SK-N-MC (cell line): ENCODE measurements around the gene CHST1.

Experiments used
- DNase-seq: peaks from one replicate; pipeline ENCODE4 v3.0.0-alpha.2; 2011; ENCODE audit warnings: low read depth, low spot score
- H3K27ac ChIP-seq: fragments of 200-600 bp; sonication (generic); 2 replicates; pipeline ENCODE4 v1.5.1; 2016; ENCODE audit warnings: mixed run types
- H3K36me3 ChIP-seq: fragments of 200-600 bp; sonication (generic); 2 replicates; pipeline ENCODE4 v1.6.1; 2017; ENCODE audit warnings: antibody characterized with exemption, low read length, mixed read lengths; ENCODE audit not compliant: insufficient read depth
- H3K4me3 ChIP-seq: fragments of 200-600 bp; sonication (generic); 2 replicates; pipeline ENCODE4 v1.5.1; 2016
- H3K9ac ChIP-seq: fragments of 200-600 bp; sonication (generic); 2 replicates; pipeline ENCODE4 v1.8.0; 2017; ENCODE audit warnings: mixed run types, mixed read lengths; ENCODE audit not compliant: insufficient read length
- H3K9me3 ChIP-seq: fragments of 200-600 bp; sonication (generic); 2 replicates; pipeline ENCODE4 v1.6.1; 2017; ENCODE audit warnings: low read depth, mild to moderate bottlenecking, antibody characterized with exemption, low read length, moderate library complexity, mixed read lengths
- EZH2 ChIP-seq: fragments of 200-600 bp; sonication (generic); IDR thresholded peaks from one replicate; pipeline ENCODE4 v1.6.1; 2017; ENCODE audit warnings: antibody characterized with exemption
- FOXP2 ChIP-seq: optimal IDR thresholded peaks from 2 replicates; pipeline ENCODE3; 2011; ENCODE audit warnings: mild to moderate bottlenecking, moderate library complexity; ENCODE audit not compliant: insufficient read depth; ENCODE audit errors: extremely low read length, control extremely low read depth
- POLR2AphosphoS5 ChIP-seq: IDR thresholded peaks from 2 replicates; pipeline ENCODE4 v1.6.1; 2012; ENCODE audit warnings: mild to moderate bottlenecking, low read depth, low read length, borderline replicate concordance

Gene CHST1

GRCh38 chr11:45665206-45665932, at the start of gene CHST1:
Gene CHST1 (minus strand): TSS chr11:45665622. CDS start chr11:45650923, 14,699 bp downstream.
- H3K27ac ChIP-seq = no peak within 1 kb of the TSS
- H3K36me3 ChIP-seq = no peaks in the 10 kb centered on the region
- no peak for TF ChIP-seq POLR2AphosphoS5
- no peak for TF ChIP-seq FOXP2
- TF ChIP-seq EZH2 = no peak
- H3K9ac ChIP-seq = no peak within 1 kb of the TSS
- no peaks in the 10 kb centered on the region for H3K9me3 ChIP-seq
- DNase-seq = no peak
- peak within 1 kb of the TSS; percentile 80 for H3K4me3 ChIP-seq

GRCh38 chr11:45713573-45713972, 48.2 kb upstream of the CHST1 start:
- no peak overlapping the region for H3K27ac ChIP-seq
- DNase-seq = no peak
- no peak overlapping the region for H3K4me3 ChIP-seq
- TF ChIP-seq POLR2AphosphoS5 (no peak), EZH2 (no peak), FOXP2 (no peak)
- no peaks in the 10 kb centered on the region for H3K36me3 ChIP-seq
- no peak overlapping the region for H3K9ac ChIP-seq
- no peaks in the 10 kb centered on the region for H3K9me3 ChIP-seq

- H3K36me3 ChIP-seq = no peaks in the 10 kb centered on the region
- no peak overlapping the region for H3K9ac ChIP-seq
These were observed 45.1 kb upstream of the CHST1 start for GRCh38 chr11:45710561-45710960.

GRCh38 chr11:45708887-45709663, 43.7 kb upstream of the CHST1 start:
- no peaks in the 10 kb centered on the region for H3K9me3 ChIP-seq
- DNase-seq = no peak
- no peak overlapping the region for H3K27ac ChIP-seq
- TF ChIP-seq POLR2AphosphoS5 (no peak), FOXP2 (no peak), EZH2 (no peak)
- no peaks in the 10 kb centered on the region for H3K36me3 ChIP-seq
- no peak overlapping the region for H3K9ac ChIP-seq
- no peak overlapping the region for H3K4me3 ChIP-seq

More at GRCh38 chr11:45710561-45710960, 45.1 kb upstream of the CHST1 start:
- Histone ChIP-seq H3K9me3 (no peaks in the 10 kb centered on the region), H3K27ac (no peak overlapping the region), H3K4me3 (no peak overlapping the region)
- no peak for DNase-seq
- TF ChIP-seq POLR2AphosphoS5 = no peak
- no peak for TF ChIP-seq FOXP2

- Histone ChIP-seq H3K9me3 (no peaks in the 10 kb centered on the region), H3K4me3 (no peak overlapping the region), H3K27ac (no peak overlapping the region), H3K36me3 (no peaks in the 10 kb centered on the region), H3K9ac (no peak overlapping the region)
- TF ChIP-seq POLR2AphosphoS5 = no peak
- TF ChIP-seq FOXP2 = no peak
- TF ChIP-seq EZH2 = no peak
- DNase-seq = no peak
These were observed 39.2 kb upstream of the CHST1 start for GRCh38 chr11:45704635-45705034.

GRCh38 chr11:45704133-45704532, 38.7 kb upstream of the CHST1 start:
- H3K9me3 ChIP-seq = no peaks in the 10 kb centered on the region
- no peak overlapping the region for H3K27ac ChIP-seq
- no peak overlapping the region for H3K4me3 ChIP-seq
- H3K9ac ChIP-seq = no peak overlapping the region
- DNase-seq = no peak
- TF ChIP-seq EZH2 = no peak
- no peak for TF ChIP-seq POLR2AphosphoS5
- no peak for TF ChIP-seq FOXP2
- no peaks in the 10 kb centered on the region for H3K36me3 ChIP-seq

- no peaks in the 10 kb centered on the region for H3K36me3 ChIP-seq
- H3K4me3 ChIP-seq = no peak overlapping the region
- no peaks in the 10 kb centered on the region for H3K9me3 ChIP-seq
- no peak overlapping the region for H3K9ac ChIP-seq
- no peak for DNase-seq
- H3K27ac ChIP-seq = no peak overlapping the region
- TF ChIP-seq POLR2AphosphoS5 (no peak), EZH2 (no peak), FOXP2 (no peak)
These were observed 37.1 kb upstream of the CHST1 start for GRCh38 chr11:45702511-45702910.

GRCh38 chr11:45698777-45699497, 33.5 kb upstream of the CHST1 start:
- H3K9ac ChIP-seq = no peak overlapping the region
- H3K27ac ChIP-seq = no peak overlapping the region
- no peaks in the 10 kb centered on the region for H3K9me3 ChIP-seq
- TF ChIP-seq POLR2AphosphoS5 (no peak), FOXP2 (no peak), EZH2 (no peak)
- DNase-seq = no peak
- no peaks in the 10 kb centered on the region for H3K36me3 ChIP-seq
- no peak overlapping the region for H3K4me3 ChIP-seq

- no peak for TF ChIP-seq POLR2AphosphoS5
- TF ChIP-seq EZH2 = no peak
- no peak for TF ChIP-seq FOXP2
- H3K9me3 ChIP-seq = no peaks in the 10 kb centered on the region
- DNase-seq = no peak
These were observed 27.5 kb upstream of the CHST1 start for GRCh38 chr11:45692808-45693453.

More at GRCh38 chr11:45692808-45693453, 27.5 kb upstream of the CHST1 start:
- no peak overlapping the region for H3K4me3 ChIP-seq
- no peak overlapping the region for H3K27ac ChIP-seq
- no peaks in the 10 kb centered on the region for H3K36me3 ChIP-seq
- no peak overlapping the region for H3K9ac ChIP-seq
